Activated T-helper 9 cell treated with anti-CD3 and anti-CD28 coated beads, Interleukin-2, amount 50 U/mL, for 16 hours (primary cell): ENCODE data around the gene LRRC42.

Source experiments
- DNase-seq: peaks from one replicate; pipeline ENCODE4 v3.0.0-alpha.2; 2020; ENCODE audit warnings: low read depth

LRRC42 gene

GRCh38 chr1:54004481-54005049 lies 58.4 kb downstream of the LRRC42 start:
- no peak for DNase-seq

DNA sequence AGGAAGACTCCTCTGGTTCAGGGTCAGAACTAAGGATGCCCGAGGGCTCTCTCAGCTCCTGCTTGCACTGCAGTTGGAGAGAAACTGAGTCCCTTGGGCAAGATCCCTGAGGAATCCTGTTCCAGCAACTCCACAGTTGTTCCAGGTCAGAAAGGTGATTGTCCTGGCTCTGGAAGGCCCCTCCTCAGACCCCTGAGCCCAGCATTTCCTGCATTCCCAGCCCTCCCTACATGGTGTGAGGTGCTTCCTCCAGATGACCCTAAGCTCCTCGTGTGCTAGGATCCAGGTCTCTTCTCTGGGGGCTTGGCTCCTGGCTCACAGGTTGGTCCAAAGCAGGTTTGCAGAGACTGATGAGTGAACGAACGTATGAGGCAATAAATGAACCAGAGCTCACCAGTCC lies 60.4 kb downstream of the LRRC42 start:
- DNase-seq = no peak

GRCh38 chr1:54007613-54008012 lies 61.5 kb downstream of the LRRC42 start:
- DNase-seq = no peak

DNA sequence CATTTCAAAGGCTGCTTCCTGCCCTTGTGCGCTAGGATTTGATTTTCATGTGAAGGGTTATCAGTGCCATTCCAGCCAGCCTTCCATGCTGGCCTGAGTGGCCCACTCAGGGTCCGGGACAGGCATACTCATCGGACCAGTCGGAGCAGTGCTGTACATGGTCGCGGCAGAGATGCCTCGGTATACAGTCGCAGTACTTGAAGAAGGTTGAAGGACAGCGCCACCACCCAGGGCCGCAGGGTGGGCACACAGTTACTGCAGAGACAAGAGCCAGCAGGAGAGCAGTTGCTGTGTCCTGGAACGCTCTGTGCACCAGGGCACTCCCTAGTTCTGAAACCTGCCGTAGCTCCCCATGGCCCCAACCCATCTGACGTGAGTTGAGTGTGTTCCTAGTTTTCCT lies 62.7 kb downstream of the LRRC42 start:
- DNase-seq = no peak

DNA sequence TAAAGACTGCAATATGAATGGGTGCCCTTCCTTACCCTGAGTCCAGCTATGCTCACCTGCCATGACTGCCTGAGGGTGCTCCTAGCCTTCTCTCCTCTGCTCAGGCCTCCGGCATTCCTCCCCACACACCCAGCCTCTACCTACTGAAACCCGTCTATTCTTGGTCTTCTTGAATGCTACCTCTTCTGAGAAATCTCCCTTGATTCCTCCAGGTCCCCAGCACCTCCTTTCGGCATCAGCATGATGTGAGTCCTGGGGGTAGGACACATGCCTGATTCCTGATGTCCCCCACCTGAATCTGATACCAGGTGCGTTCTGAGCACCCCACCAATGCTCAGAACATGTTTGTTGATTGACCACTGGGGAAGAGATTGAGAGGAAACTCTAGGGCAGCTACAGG lies 63.3 kb downstream of the LRRC42 start:
- no peak for DNase-seq

GRCh38 chr1:54010415-54011117 lies 64.4 kb downstream of the LRRC42 start:
- DNase-seq = no peak

- no peak for DNase-seq
These were observed 65.3 kb downstream of the LRRC42 start for GRCh38 chr1:54011316-54012007.

GRCh38 chr1:54012008-54012325 lies 65.8 kb downstream of the LRRC42 start:
- DNase-seq = no peak

DNA sequence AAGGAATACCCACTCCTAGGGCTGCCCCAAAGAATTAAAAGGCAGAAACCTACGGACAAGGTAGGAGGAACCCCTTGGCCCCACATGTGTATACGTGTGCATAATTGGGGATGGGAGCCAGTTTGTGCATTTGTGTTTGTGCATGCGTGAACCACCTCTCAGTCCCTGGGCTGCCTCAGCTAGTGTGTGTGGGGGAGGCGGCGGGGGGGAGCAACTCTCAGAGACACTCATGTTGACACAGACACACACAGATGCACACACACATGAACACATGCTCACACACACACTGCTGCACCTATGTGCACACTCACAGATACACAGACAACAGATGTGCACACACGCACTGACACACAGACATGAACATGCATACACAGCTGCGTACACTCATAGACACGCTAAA lies 66.7 kb downstream of the LRRC42 start:
- DNase-seq = no peak

DNA sequence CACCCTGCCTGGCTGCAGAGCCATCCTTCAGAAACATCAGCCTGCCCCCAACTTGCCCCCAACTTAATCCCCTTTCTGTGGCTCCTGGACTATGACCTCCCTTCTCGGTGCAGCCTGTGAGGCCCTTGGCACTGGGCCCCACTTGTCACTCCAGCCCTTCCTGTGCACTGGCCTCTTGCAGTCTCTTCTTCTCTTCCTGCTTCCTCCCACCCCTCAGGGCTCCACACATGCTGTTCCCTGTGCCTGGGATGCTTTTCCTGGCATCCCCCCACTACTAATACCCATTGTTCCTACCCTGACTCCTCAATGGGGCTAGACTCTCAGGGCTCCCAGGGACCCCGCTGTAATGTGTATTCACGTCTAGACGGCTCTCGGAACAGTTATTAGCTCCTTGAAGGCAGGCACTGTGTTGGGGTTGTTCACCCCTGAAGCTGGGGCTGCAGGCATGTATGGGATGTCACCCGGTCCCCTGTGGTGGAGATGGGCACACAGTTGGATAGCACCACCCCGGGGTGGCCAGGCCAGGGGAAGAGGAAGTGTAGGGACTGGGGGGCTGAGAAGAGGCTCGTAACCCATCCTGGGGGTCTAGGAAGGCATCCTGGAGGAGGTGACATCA lies 67.4 kb downstream of the LRRC42 start:
- DNase-seq = no peak

DNA sequence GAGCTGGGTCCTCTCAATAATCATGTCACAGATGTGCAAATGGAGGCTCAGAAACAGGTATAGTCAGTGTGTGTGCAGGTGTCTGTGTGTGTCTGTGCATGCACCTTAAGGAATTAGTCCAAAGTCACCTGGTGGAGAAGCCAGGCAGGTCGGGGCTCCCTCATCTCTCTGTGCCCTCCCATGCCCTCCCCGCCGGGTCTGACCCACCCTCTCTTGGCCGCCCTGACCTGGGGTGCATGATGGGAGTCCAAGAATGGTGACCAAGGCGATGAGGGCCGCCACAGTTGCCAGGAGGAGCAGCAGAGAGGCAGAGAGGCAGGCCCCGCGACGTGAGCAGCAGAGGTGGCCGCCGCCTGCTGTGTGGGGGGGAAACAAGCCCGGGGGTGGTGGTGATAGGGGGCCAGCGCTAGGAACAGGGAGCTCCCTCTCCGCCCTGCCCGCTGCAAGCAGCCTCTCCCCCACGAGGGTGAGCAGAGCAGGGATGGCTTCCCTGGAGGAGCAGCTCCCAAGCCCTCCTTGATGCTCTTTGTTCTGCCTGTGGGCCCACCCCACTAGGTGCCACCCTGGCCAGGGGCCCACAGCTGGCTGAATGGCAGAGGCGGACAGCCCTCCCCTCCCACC lies 68.0 kb downstream of the LRRC42 start:
- no peak for DNase-seq

DNA sequence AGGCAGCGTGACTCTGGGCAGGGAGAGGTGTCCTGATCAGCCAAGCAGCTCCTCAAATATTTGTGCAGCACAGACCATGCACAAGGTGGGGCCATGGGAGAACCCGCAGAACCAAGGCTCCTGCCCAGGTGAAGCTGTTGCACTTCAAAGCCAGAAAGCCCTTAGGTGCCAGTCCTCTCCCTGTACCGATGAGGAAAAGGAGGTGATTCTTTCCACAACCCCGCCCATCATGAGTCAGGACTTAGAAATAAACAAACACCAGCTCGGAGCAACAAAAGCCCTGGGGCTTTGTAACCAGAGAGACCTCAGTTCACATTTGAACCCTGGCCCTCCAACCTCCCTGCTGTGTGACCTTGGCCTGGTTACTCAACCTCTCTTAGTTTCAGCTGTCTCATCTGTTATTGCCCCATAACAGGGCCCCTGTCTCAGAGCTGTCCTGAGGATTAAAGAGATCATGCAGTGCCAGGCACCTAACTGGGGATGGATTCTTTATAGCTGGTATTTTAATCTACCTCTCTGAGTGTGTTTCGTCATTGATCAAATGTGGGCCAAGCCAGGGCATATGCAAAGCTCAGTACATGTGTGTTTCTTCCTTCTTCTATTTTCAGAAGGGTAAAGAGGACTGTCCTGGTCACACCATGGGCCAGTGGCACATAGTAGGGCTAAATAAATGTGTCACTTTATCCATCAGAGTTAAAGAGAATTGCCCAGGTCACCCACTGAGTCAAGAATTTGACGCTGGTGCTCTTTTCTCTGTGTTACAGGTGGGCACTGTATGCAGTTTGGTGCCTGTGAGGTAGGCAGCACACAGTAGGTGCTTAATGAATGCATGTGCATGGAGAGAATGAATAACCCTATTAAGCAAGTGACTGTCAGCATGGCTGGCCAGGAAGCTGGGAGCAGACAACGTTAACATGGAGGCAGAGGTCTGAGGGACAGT lies 70.5 kb downstream of the LRRC42 start:
- DNase-seq = no peak
